Activated naive CD8-positive, alpha-beta T cell treated with anti-CD3 and anti-CD28 coated beads, Interleukin-2, amount 10 ng/mL, durations not matched to agents 7 days and 5 days (primary cell): ENCODE results near the gene PSMG3. TPM values are rescaled to one million over a fixed set of nuclear protein-coding genes. Genes with fewer than 3 reads are reported as not detected.

Source experiments
- ATAC-seq: fragments of 150-1000 bp; cut with Tn5 transposase; one replicate; pipeline ENCODE4 v1.10.0; 2021; ENCODE audit warnings: low read depth, moderate library complexity
- POLR2A ChIA-PET: fragments of 350-600 bp; sonication (Branson Sonifier 250); formaldehyde crosslinking; loops from one replicate; lab custom pipeline; 2021; ENCODE audit warnings: antibody characterized with exemption; lab: Charles Lee
- DNase-seq: peaks from one replicate; pipeline ENCODE4 v3.0.0; 2021
- H3K27ac Mint-ChIP-seq: one replicate; pipeline ENCODE4 v1.8.0; 2022; ENCODE audit warnings: mild to moderate bottlenecking, mixed read lengths
- H3K27me3 Mint-ChIP-seq: one replicate; pipeline ENCODE4 v1.8.0; 2022; ENCODE audit warnings: mild to moderate bottlenecking, moderate library complexity, mixed read lengths
- H3K36me3 Mint-ChIP-seq: one replicate; pipeline ENCODE4 v1.8.0; 2021; ENCODE audit warnings: mild to moderate bottlenecking, mixed read lengths
- H3K4me1 Mint-ChIP-seq: one replicate; pipeline ENCODE4 v1.8.0; 2021; ENCODE audit warnings: mixed read lengths
- H3K4me3 Mint-ChIP-seq: one replicate; pipeline ENCODE4 v1.8.0; 2022; ENCODE audit warnings: mild to moderate bottlenecking, moderate library complexity, mixed read lengths
- H3K9me3 Mint-ChIP-seq: one replicate; pipeline ENCODE4 v1.8.0; 2021; ENCODE audit warnings: mixed read lengths
- total RNA-seq, 2 experiments: library from RNA; stranded (reverse); gene quantifications; one replicate each; pipeline ENCODE4 v1.2.3, GENCODE V29; 2021

The PSMG3 gene
- total RNA-seq, 2 experiments from 2014 or later: 26.8 to 33.0 TPM

- H3K4me1 Mint-ChIP-seq: no peaks in the 10 kb centered on the region
- no peaks in the 10 kb centered on the region for H3K27me3 Mint-ChIP-seq
- ATAC-seq: no peak
- POLR2A ChIA-PET: interaction anchor here (0.6 kb wide), 1 partner anchor 28 kb away, joined by 4 read pairs; no protein-coding TSS in a partner anchor
- no peaks in the 10 kb centered on the region for H3K9me3 Mint-ChIP-seq
- H3K4me3 Mint-ChIP-seq: no peak overlapping the region
- DNase-seq: no peak
- no peak overlapping the region for H3K27ac Mint-ChIP-seq
- no peaks in the 10 kb centered on the region for H3K36me3 Mint-ChIP-seq
These were observed 29.7 kb downstream of the PSMG3 start for GRCh38 chr7:1539882-1540775.

GRCh38 chr7:1539181-1539881 is 30.5 kb downstream of the PSMG3 start:
- H3K4me3 Mint-ChIP-seq: no peak overlapping the region
- H3K27me3 Mint-ChIP-seq: no peaks in the 10 kb centered on the region
- no peak for DNase-seq
- no peak overlapping the region for H3K27ac Mint-ChIP-seq
- no peak for ATAC-seq
- H3K36me3 Mint-ChIP-seq: no peaks in the 10 kb centered on the region
- H3K4me1 Mint-ChIP-seq: no peaks in the 10 kb centered on the region
- POLR2A ChIA-PET: no interaction called here
- H3K9me3 Mint-ChIP-seq: no peaks in the 10 kb centered on the region

- Mint-ChIP-seq H3K27ac (no peak overlapping the region), H3K4me1 (peaks cover 2% of the 10 kb centered on the region), H3K9me3 (no peaks in the 10 kb centered on the region), H3K27me3 (no peaks in the 10 kb centered on the region), H3K4me3 (no peak overlapping the region), H3K36me3 (no peaks in the 10 kb centered on the region)
- DNase-seq (no peak), ATAC-seq (no peak)
- POLR2A ChIA-PET: no interaction called here
These were observed 31.2 kb downstream of the PSMG3 start for GRCh38 chr7:1538544-1539180.

GRCh38 chr7:1537535-1538412 is 32.1 kb downstream of the PSMG3 start:
- DNase-seq (no peak), ATAC-seq (no peak)
- Mint-ChIP-seq H3K4me3 (no peak overlapping the region), H3K4me1 (peaks cover 10% of the 10 kb centered on the region), H3K36me3 (no peaks in the 10 kb centered on the region), H3K27me3 (no peaks in the 10 kb centered on the region), H3K27ac (no peak overlapping the region), H3K9me3 (no peaks in the 10 kb centered on the region)
- POLR2A ChIA-PET: no interaction called here

GRCh38 chr7:1536743-1537534 is 32.9 kb downstream of the PSMG3 start:
- no peaks in the 10 kb centered on the region for H3K27me3 Mint-ChIP-seq
- DNase-seq: no peak
- H3K4me1 Mint-ChIP-seq: peaks cover 17% of the 10 kb centered on the region
- POLR2A ChIA-PET: no interaction called here
- no peaks in the 10 kb centered on the region for H3K36me3 Mint-ChIP-seq
- no peaks in the 10 kb centered on the region for H3K9me3 Mint-ChIP-seq
- no peak overlapping the region for H3K4me3 Mint-ChIP-seq
- H3K27ac Mint-ChIP-seq: no peak overlapping the region
- ATAC-seq: no peak

- ATAC-seq (no peak), DNase-seq (no peak)
- H3K27ac Mint-ChIP-seq: no peak overlapping the region
- no peaks in the 10 kb centered on the region for H3K9me3 Mint-ChIP-seq
- POLR2A ChIA-PET: no interaction called here
- no peaks in the 10 kb centered on the region for H3K36me3 Mint-ChIP-seq
- peaks cover 22% of the 10 kb centered on the region for H3K4me1 Mint-ChIP-seq
- no peak overlapping the region for H3K4me3 Mint-ChIP-seq
- H3K27me3 Mint-ChIP-seq: no peaks in the 10 kb centered on the region
These were observed 33.4 kb downstream of the PSMG3 start for GRCh38 chr7:1536455-1536742.

- Mint-ChIP-seq H3K27me3 (no peaks in the 10 kb centered on the region), H3K9me3 (no peaks in the 10 kb centered on the region), H3K36me3 (no peaks in the 10 kb centered on the region), H3K4me1 (peaks cover 22% of the 10 kb centered on the region), H3K4me3 (no peak overlapping the region), H3K27ac (no peak overlapping the region)
- DNase-seq (no peak), ATAC-seq (no peak)
- POLR2A ChIA-PET: no interaction called here
These were observed 34.0 kb downstream of the PSMG3 start for GRCh38 chr7:1535701-1536454.

GRCh38 chr7:1535100-1535458 is 34.8 kb downstream of the PSMG3 start:
- H3K4me3 Mint-ChIP-seq: no peak overlapping the region
- H3K27me3 Mint-ChIP-seq: no peaks in the 10 kb centered on the region
- POLR2A ChIA-PET: interaction anchor here (0.6 to 1.1 kb wide), 2 partner anchors 8 to 607 kb away, joined by 3 read pairs; no protein-coding TSS in a partner anchor
- ATAC-seq (no peak), DNase-seq (no peak)
- peaks cover 24% of the 10 kb centered on the region for H3K4me1 Mint-ChIP-seq
- no peaks in the 10 kb centered on the region for H3K9me3 Mint-ChIP-seq
- no peaks in the 10 kb centered on the region for H3K36me3 Mint-ChIP-seq
- no peak overlapping the region for H3K27ac Mint-ChIP-seq

- DNase-seq: no peak
- POLR2A ChIA-PET: interaction anchor here (0.6 to 1.1 kb wide), 2 partner anchors 9 to 606 kb away, joined by 3 read pairs; no protein-coding TSS in a partner anchor
- Mint-ChIP-seq H3K36me3 (no peaks in the 10 kb centered on the region), H3K27ac (peak overlapping the region; percentile 21), H3K4me1 (peaks cover 26% of the 10 kb centered on the region), H3K27me3 (no peaks in the 10 kb centered on the region), H3K4me3 (no peak overlapping the region), H3K9me3 (no peaks in the 10 kb centered on the region)
- no peak for ATAC-seq
These were observed 35.3 kb downstream of the PSMG3 start for GRCh38 chr7:1534330-1535099.

- peak overlapping the region; percentile 91 for H3K27ac Mint-ChIP-seq
- DNase-seq (no peak), ATAC-seq (no peak)
- peak overlapping the region; percentile 83 for H3K4me3 Mint-ChIP-seq
- peaks cover 2% of the 10 kb centered on the region for H3K27me3 Mint-ChIP-seq
- H3K9me3 Mint-ChIP-seq: no peaks in the 10 kb centered on the region
- H3K4me1 Mint-ChIP-seq: peaks cover 26% of the 10 kb centered on the region
- H3K36me3 Mint-ChIP-seq: no peaks in the 10 kb centered on the region
- POLR2A ChIA-PET: interaction anchor here (1.0 to 2.3 kb wide), 3 partner anchors 9 to 27 kb away, joined by 3 to 8 read pairs (median 3); no protein-coding TSS in a partner anchor
These were observed 36.1 kb downstream of the PSMG3 start for GRCh38 chr7:1533547-1534329.

GRCh38 chr7:1533255-1533546 is 36.6 kb downstream of the PSMG3 start:
- H3K9me3 Mint-ChIP-seq: no peaks in the 10 kb centered on the region
- peaks cover 26% of the 10 kb centered on the region for H3K4me1 Mint-ChIP-seq
- ATAC-seq: no peak
- H3K36me3 Mint-ChIP-seq: no peaks in the 10 kb centered on the region
- peak overlapping the region; percentile 83 for H3K4me3 Mint-ChIP-seq
- no peak for DNase-seq
- POLR2A ChIA-PET: interaction anchor here (1.0 to 2.3 kb wide), 3 partner anchors 22 to 30 kb away, joined by 3 to 8 read pairs (median 6); partner anchors contain the start of gene INTS1
- peaks cover 2% of the 10 kb centered on the region for H3K27me3 Mint-ChIP-seq
- H3K27ac Mint-ChIP-seq: peak overlapping the region; percentile 91
